Measurements from ENCODE around the gene DCUN1D1.

Gene DCUN1D1

GRCh38 chr3:182971637-182972036 is 8.7 kb downstream of the DCUN1D1 start:
- no peak for DNase-seq

GRCh38 chr3:182970811-182971418 is 9.4 kb downstream of the DCUN1D1 start:
- DNase-seq: no peak

GRCh38 chr3:182969853-182970252 is 10.5 kb downstream of the DCUN1D1 start:
- no peak for DNase-seq

GRCh38 chr3:182969277-182969676 is 11.1 kb downstream of the DCUN1D1 start:
- DNase-seq: no peak

DNA sequence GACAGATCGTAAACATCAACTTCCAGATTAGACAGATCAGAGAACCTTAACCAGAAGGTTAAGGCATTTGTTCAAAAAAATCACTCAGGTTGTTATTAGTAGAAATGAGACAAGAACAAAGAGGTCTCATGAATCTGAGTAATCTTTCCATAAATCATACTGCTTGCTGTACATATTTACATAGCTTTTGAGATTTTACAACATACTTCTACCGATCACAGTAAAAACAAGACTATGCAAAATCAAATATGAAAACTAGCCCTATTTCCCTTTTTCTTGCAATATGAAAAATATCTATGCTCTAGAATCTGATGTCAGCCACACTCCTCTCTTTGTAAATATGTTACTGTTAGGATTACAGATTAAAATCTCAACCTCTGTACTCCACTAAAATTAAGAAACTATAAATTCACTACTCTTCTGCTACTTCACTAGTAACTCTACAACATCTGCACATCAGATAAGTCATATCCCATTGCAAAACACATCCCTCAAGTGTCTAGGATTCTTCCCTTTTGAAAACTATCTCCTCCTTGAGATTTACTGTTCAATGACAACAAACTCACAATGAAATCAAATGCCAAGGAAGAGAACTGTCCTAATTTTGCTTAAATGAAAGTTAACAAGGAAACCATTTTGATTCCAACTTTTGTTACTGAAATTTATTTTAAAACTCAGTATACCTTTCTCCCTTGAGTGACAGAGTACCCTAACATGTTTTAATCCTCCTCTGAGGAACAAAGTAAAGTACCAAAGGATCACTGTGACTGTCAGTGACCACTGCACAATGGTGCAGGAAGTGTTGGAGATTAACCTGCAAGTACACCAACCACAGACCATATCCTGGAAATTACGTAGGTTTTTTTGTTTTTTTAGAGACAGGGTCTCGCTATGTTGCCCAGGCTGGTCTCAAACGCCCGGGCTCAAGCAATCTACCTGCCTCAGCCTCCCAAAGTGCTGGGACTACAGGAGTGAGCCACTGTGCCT is 12.8 kb downstream of the DCUN1D1 start:
- DNase-seq: no peak

DNA sequence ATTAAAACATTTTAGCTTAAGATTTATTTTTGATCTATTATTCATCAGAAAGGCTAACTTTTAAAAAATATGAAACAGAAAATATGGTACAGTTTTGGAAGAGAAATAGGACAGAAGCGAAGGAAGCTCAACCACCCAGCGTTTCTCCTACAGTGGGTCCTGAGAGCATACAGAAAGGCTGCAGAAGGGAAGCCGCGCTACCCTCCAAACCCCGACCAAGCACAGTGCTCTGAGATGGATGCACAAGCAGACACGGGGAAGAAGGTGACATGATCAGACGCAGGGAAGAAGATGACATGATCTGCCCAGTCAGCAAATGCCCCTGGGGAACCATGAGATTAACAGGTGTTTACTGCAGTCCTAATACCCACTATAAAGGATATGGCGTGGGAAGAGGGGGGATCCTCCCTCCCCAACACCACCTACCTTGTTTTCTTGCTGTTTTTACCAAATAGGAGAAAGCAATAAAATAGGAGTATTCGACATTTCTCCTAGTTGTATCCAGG is 14.4 kb downstream of the DCUN1D1 start:
- DNase-seq: no peak

DNA sequence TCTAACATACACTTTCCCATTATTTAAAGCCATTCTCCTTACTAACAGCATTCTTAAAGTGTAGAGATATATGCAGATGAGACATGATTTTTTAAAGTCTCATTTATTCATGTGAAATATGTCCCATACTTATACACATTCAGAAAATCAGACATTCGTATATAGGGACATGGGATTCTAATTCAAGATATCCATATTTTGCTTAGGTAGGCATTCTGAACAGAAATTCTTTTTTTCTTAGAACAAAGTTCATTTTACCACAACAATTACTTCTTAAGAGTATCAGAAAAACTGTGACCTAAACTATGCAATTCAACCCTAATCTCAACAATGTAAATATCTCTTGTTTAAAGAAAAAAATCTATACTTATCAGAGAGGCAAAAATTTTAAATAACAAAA is 16.2 kb downstream of the DCUN1D1 start:
- no peak for DNase-seq

- no peak for DNase-seq
These were observed 18.2 kb downstream of the DCUN1D1 start for GRCh38 chr3:182962166-182962565.

DNA sequence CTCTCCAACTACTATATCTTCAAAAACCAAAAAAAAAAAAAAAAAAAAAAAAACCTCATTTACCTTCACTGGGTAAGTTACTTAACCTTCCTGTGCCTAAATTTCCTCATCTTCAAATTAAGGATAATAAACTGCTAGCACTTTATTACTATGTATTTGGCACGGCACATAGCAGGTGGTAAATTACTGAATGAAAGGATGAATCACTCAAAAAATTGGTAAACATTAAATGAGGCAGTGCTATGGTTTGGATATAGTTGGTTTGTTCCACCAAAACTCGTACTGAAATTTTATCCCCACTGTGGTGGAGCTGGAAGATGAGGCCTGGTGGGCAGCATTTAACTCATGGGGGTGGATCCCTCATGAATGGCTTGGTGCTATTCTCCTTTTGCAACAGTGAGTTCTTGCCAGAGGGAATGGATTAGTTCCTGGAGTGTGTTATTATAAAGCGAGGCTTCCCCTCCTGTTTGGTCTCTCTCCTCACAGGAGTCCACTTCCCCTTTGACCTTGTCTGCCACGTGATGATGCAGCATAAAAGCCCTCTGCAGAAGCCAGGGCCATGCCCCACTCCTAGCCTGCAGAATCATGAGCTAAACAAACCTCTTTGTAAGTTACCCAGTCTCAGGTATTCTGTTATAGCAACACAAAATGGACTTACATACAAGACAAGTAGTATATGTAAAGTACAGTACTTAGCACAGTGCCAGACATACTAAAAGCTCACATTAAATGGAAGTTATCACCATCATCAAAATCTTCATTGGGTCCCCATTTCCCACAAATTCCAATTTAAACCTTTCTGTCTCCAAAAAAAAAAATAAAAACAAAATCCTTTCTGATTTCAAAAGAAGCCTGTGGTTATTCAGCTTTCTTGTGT is 20.6 kb downstream of the DCUN1D1 start:
- DNase-seq: no peak

DNA sequence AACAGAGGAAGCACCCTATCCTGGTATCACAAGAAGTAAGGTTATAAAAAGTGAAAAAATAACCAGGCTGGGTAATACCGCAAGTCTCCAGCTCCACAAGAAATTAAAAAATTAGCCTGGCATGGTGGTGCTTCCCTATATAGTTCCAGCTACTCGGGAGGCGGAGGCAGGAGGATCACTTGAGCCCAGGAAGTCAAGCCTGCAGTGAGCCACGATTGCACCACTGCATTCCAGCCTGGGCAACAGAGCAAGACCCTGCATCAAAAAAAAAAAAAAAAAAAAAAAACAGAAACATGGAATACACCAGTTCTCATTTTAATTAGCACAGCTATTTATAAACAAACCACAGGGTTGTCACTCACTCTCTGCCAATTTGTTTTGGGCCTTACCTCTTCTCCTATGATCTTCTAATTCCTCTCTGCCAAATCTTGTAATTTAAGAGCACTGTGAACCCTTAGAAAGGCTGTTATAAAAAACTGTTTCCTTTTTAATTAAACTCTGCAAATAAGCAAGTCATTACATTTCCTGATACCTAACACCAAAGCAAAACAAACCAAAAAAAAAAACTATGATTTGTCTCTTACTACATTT is 22.6 kb downstream of the DCUN1D1 start:
- DNase-seq: no peak

DNA sequence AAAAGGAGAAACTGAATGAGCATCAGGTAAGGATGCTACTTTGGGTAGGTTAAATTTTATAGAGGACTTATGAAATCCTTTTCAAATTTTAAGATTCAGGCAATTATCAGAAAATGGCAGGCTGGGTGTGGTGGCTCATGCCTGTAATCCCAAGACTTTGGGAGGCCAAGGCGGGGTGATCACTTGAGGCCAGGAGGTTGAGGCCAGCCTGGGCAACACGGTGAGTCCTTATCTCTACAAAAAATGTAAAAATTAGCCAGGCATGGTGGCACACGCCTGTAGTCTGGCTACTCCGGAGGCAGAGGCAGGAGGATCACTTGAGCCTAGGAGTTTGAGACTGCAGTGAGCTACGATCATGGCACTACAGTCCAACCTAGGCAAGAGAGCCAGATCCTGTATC is 23.1 kb downstream of the DCUN1D1 start:
- DNase-seq: no peak

DNA sequence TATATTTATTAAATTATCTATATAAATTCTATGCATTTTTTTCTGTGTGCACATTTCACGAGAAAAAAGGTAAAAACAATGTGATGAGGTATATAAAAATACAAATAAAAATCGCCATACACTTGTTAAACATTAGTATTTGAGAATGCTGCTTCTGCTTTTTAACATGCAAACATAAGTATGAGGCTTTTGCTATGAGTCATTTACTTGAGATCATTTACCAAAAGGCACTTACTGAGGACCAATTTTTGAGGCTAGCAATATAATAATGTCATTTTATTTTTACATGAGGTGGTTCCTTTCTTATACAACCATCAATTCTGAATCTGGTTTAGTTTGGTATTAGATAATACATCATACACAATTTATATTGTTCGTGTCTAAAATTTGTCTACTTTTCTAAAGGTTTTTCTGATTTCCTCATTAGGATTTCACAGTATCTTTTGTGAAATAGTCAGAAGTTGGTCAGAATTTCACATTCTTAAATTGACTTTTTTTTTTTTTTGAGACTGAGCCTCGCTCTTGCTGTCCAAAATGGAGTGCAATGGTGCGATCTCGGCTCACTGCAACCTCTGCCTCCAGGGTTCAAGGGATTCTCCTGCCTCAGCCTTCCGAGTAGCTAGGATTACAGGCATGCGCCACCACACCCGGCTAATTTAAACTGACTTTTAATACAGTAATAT is 25.6 kb downstream of the DCUN1D1 start:
- DNase-seq: no peak

GRCh38 chr3:182949688-182950087 is 30.6 kb downstream of the DCUN1D1 start:
- no peak for DNase-seq

- no peak for DNase-seq
These were observed 32.0 kb downstream of the DCUN1D1 start for GRCh38 chr3:182948305-182948704.

GRCh38 chr3:182947888-182948287 is 32.5 kb downstream of the DCUN1D1 start:
- DNase-seq: no peak

- DNase-seq: no peak
These were observed 38.6 kb downstream of the DCUN1D1 start for GRCh38 chr3:182941719-182942118.

DNA sequence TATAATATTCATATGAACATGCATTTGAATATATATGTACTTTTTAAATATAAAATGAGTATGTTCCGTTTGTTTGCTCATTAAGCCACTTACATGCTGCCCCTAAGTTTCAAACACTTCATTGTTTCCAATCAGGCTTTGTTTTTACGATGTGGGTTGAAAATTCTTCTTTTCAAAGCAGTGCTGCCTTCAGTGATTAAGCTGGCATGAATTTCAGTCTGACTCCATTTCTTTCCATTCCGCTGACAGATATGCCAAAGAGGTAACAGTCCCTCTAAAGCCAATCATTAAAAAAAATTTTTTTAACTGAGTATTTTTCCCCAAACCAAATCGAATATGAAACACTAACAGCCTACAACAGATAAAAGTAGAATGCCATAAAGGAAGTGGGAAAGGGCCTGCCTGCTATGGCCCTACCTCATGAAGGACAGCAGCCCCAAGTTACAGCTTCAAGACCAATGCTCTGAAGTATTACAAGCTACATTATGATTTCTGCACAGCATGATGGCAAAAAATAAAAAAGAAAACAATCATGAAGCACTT is 40.0 kb downstream of the DCUN1D1 start:
- no peak for DNase-seq

DNA sequence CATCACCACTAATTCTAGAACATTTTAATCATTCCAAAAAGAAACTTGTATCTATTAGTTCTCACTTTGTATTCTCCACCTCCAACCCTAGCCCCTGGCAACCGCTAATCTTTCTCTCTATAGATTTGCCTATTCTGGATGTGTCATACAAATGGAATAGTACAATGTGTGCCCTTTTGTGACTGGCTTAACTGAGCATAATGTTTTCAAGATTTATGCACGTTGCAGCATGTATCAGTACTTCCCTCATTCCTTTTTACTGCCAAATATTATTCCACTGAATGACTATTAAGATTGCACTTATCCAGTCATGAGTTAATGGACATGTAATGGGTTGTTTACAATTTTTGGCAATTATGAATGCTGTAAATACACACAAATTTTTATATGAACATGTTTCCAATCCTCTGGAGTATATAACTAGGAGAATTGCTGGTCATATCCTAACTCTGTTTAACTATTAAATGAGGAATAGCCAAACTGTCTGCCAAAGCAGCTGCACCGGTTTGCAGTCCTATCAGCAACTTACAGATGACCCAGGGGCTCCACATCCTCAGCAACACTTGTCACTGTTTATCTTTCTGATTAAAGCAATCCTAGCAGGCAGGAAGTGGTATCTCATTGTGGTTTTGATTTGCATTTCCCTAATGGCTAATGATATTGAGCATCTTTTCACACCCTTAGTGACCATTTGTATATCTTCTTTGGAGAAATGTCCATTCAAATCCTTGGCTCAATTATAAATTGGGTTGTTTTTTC is 42.9 kb downstream of the DCUN1D1 start:
- no peak for DNase-seq

- no peak for DNase-seq
These were observed 43.4 kb downstream of the DCUN1D1 start for GRCh38 chr3:182936918-182937285.

GRCh38 chr3:182936239-182936917 is 44.0 kb downstream of the DCUN1D1 start:
- DNase-seq: no peak

Measured in left hindlimb (tissue), 1 donor.